GM12892 (cell line): ENCODE results near the gene ISG20L2.

Source experiments
- POLR2A ChIP-seq: IDR thresholded peaks from 2 replicates; pipeline ENCODE4 v1.6.1; 2011; ENCODE audit warnings: low read depth, low read length, control low read depth
- POLR2AphosphoS5 ChIP-seq: IDR thresholded peaks from 2 replicates; pipeline ENCODE4 v1.6.1; 2011; ENCODE audit warnings: low read depth, low read length, control low read depth
- TAF1 ChIP-seq: IDR thresholded peaks from 2 replicates; pipeline ENCODE4 v1.6.1; 2011; ENCODE audit warnings: low read depth, mild to moderate bottlenecking, control low read depth, low read length, borderline replicate concordance

GRCh38 chr1:156775799-156776198 is 47.2 kb upstream of the ISG20L2 start:
- TF ChIP-seq POLR2A (no peak), POLR2AphosphoS5 (no peak), TAF1 (no peak)
